ENCODE results near the gene PJA1.

PJA1 gene

GRCh38 chrX:69142788-69143469 is 22.3 kb downstream of the PJA1 start:
- no peak for DNase-seq (ENCODE audit: low spot score)

DNA sequence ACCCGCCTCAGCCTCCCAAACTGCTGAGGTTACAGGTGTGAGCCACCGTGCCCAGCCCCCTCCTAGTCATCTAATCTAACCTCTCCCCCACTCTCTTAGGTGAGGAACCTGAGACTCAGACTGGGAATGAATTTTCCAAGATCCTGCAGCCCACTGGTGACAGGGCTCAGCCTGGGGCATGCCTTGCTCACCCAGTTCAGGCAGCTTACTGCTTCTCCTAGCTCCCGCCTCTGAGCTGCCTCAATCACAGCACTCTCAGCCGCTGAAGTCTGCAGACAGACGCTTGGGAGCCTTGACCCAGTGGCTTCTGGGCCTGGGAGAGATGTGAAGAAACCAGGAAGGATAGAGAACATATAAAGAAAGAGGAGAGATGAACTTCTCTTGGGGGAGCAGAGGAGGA is 24.4 kb downstream of the PJA1 start:
- no peak for DNase-seq (ENCODE audit: low spot score)

DNA sequence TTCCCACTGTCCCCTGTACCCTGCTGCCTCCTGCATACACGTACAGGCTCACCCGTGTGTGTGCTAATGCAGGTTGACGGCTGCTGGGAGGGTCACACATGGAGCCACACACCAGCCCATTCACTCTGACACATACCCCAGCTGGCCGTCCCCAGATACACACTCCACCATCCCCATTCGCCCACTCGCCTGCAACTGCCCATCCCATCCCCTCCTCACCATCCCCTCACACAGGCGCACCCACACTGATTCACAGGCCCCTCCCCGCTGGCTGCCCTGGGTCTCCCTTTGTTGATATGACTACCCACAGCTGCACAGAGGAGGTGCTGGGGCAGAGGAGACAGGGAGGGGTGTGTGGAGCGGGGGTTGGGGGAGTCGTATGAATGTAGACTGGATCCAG is 25.7 kb downstream of the PJA1 start:
- no peak for DNase-seq (ENCODE audit: low spot score)

DNA sequence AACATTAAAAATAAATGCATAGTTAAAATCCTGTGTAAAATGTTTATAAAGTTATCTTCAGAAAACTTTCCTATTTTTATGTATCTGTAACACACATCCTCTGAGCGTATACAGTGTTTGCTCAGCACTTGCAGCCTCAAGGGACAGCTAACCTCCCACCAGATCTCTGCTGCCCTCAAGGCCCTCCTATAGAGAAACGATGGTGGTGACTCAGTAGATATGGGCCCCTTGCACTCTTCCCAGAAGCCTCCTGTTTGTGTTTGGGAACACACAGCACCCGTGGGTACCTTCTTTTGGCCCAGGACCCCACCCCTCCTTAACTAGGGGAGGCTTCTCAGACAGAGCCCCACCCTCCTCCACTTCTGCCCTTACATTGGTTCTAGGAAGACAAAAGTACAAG is 26.7 kb downstream of the PJA1 start:
- no peak for DNase-seq (ENCODE audit: low spot score)

- no peak for DNase-seq (ENCODE audit: low spot score)
Measured at GRCh38 chrX:69138118-69138390, 27.2 kb downstream of the PJA1 start.

DNA sequence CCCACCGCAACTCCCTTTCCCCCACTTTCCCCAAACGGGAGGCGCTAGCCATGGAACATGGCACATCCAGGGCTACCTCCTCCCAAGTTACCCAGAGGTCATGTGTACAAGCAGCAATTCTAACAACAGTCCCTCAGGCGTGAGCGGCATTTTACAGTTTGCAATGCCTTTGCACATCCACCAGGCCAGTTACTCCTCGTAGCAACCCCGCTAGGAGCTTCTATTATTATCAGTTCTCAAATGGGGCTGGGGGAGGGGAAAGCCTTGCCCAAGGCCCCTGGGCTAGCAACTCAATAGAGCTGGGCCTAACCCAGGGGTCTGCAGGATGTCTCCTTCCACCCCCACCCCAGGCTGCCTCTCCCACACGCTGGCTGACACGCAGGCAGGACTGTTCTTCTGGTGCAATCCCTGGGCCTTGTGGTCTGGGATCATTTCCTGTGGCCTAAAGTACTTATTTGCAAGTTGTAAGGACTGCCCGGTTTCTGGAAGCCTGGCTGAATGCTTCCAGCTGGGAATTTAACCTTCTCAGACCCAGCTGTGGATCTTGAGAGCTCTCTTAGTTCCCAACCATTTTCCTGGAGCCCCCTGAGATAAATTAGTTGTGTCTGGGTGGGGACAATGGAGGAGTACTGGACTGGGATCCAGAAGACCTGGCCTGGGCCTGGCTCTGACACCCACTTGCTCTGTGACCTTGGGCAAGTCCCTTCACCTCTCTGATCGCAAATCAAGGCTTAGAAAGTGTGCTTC is 27.7 kb downstream of the PJA1 start:
- no peak for DNase-seq (ENCODE audit: low spot score)

- DNase-seq (ENCODE audit: low spot score) = no peak
Measured at GRCh38 chrX:69136546-69137331, 28.5 kb downstream of the PJA1 start.

DNA sequence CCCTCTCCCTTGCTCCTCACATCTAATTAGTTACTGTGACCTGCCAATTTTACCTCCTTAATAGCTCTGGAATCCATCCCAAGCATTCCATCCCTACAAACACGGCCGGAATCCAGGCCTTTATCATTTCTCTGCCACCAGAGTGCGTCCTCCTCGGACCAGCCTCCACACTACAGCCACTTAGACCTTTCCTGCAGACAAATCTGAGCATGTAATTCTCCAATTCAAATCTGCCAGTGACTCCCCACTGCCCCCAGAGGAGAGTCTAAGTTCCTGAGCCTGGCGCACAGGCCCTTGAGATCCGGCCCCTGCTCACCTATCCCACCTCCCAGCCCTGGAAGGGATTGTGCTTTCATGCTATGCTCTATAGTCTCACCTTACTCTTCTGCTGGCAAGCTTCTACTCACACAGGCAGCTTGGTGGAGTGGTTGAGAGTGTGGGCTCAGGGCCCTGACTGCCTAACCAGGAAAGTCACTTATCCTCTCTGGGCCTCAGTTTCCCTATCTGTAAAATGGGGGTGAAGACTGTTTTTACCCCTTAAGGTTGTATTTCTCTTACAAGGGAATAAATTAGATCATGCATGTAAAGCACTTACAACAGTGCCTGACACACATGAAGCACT is 31.2 kb downstream of the PJA1 start:
- DNase-seq (ENCODE audit: low spot score) = no peak

- no peak for DNase-seq (ENCODE audit: low spot score)
Measured at GRCh38 chrX:69131886-69132285, 33.4 kb downstream of the PJA1 start.

GRCh38 chrX:69130439-69130838 is 34.8 kb downstream of the PJA1 start:
- no peak for DNase-seq (ENCODE audit: low spot score)

- no peak for DNase-seq (ENCODE audit: low spot score)
Measured at GRCh38 chrX:69128588-69128987, 36.7 kb downstream of the PJA1 start.

DNA sequence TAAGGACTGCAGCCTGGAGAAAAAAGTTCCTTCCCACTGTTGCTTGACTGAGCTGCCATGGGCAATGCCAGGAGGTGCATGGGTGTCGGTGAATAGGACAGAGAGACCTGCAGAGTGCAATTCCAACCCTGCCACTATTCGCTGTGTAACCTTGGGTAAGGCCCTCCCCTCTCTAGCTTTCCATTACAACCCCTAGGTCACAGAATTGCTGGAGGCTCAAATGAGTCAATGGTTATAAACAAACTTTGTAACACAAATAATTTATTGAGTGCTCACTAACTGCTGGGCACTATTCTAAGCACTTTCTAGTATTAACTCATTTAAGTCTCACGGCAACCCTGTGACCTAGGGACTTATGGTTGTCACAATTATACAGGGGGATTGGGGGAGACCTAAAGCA is 37.8 kb downstream of the PJA1 start:
- no peak for DNase-seq (ENCODE audit: low spot score)

- no peak for DNase-seq (ENCODE audit: low spot score)
Measured at GRCh38 chrX:69126642-69127041, 38.6 kb downstream of the PJA1 start.

GRCh38 chrX:69125094-69125493 is 40.2 kb downstream of the PJA1 start:
- DNase-seq (ENCODE audit: low spot score) = no peak

DNA sequence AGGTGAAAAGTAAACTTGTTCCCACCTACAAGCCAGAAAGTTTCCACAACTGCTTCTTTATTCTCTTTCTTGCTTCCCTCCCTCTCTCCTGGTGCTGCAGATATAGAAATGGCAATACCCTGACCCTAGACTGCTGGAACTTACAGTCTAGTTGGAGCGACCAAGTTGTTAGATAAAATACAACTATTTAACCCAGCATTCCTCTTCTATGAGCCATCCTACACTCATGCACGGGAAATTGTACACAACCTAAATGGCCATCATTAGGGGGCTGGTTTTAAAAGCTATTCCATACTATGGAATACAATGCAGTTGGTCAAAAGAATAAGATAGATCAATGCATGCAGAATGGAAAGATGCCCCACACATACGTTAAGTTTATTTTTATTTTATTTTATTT is 41.1 kb downstream of the PJA1 start:
- no peak for DNase-seq (ENCODE audit: low spot score)

DNA sequence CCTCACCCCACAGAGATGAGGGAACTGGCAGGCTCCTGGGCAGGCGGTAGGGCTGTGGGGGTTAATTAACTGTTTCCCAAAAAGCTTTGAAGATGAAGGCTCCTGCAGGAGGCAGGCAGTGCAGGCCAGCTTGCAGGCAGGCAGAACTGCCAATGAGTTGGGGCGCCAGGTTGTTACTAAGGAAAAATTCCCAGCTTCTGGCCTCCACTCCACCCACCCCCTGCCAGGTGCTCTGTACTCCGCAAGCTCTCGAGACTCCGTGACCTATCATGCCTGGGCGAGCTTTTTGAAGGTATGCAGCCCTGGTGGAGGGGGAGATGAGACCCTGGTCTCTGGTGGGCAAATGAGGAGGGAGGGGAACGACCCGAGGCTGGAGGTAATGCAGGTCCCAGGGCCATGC is 41.8 kb downstream of the PJA1 start:
- no peak for DNase-seq (ENCODE audit: low spot score)

DNA sequence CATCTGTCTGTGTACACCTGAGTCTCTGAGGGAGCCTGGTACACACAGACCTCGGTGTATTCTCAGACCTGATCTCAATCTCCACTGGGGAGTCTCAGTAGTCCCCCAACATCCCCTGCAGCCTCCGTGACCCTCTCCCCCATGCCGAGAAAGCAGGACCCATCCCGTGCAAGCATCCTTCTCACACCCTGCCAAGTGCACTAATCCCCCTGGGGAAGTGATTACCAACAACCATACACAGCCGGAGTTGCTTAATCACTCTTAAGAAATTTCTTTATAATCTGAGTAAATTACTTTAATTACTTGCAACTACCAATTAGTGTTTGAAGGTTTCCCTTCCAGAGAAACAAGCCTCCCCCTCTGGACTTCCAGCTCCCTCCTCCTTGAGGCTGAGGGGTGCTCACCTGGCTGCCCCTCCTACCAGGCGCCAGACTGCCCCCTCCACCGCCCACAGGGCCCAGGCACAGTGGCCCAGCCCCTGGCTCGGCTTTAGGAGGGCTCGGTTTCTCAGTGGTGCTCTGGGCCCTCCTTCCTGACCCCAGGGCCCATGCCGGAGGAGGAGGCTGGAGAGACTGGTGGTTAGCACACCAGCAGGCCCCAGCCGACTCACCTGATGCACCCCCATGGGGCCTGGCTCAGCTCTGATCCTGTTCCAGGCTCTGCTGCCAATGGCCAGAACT is 43.8 kb downstream of the PJA1 start:
- DNase-seq (ENCODE audit: low spot score) = no peak

GRCh38 chrX:69120476-69120875 is 44.8 kb downstream of the PJA1 start:
- DNase-seq (ENCODE audit: low spot score) = no peak

- no peak for DNase-seq (ENCODE audit: low spot score)
Measured at GRCh38 chrX:69119122-69119521, 46.1 kb downstream of the PJA1 start.

DNA sequence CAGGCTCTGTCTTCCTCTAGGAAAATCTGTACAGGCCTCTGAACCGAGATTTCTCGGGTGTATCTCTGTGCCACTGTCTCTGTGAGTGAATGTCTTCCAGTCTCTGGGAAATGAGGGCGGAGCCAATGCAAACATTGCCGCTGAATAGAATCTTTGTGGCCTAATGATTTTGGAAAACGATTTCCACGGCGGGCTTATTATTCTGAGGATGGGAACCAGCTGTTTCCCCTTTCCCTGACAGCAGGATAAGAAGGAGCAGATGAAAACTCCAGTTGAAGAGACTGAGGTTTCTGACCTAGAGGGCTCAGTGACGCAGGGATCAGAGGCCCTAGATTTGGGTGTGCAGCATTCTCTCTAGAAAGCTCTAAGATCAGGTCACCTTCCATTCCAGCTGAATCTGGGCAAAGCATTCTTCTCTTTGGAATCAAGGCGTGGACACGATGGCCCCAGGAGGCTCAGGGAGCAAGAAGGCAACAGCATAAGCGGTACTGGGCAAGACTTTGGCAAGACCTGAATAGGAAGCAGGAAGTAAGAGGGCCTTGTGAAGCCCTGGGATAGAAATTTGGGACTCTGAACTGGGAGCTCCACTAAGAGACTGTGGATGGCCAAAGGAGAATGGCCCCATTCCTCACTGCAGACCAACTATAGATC is 47.3 kb downstream of the PJA1 start:
- DNase-seq (ENCODE audit: low spot score) = no peak

- DNase-seq (ENCODE audit: low spot score) = no peak
Measured at GRCh38 chrX:69116077-69116476, 49.2 kb downstream of the PJA1 start.

- no peak for DNase-seq (ENCODE audit: low spot score)
Measured at GRCh38 chrX:69113723-69114122, 51.5 kb downstream of the PJA1 start.
